ENCODE results near the gene PCMT1.
"Not testable (repeated sequence)": the region's sequence is repeated elsewhere in the genome, so short reads cannot be mapped to it uniquely, and the experiment has no call there.

DNA sequence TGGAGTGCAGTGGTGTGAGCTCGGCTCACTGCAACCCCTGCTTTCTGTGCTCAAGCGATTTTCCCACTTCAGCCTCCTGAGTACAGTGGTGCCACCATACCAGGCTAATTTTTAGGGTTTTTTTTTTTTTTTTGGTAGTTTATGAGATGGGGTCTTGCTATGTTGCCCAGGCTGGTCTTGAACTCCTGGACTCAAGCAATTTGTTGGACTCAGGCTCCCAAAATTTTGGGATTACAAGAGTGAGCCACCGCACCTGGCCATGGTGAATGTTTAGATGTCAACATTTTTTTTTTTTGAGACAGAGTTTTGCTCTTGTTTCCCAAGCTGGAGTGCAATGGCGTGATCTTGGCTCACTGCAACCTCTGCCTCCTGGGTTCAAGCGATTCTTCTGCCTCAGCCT lies 2.4 kb downstream of the PCMT1 start:
- not testable (repeated sequence) for TF ChIP-seq CTCF (optimal IDR thresholded peaks at IDR 0.05 in 1 of 3, IDR thresholded peaks at IDR 0.05 in 1 of 3, conservative IDR thresholded peaks at IDR 0.05 in 1 of 3; ENCODE audit: extremely low read depth in 1 of 3, insufficient read depth in 2 of 3, low read length in 3 of 3); EZH2 (IDR thresholded peaks at IDR 0.05; ENCODE audit: low read length)
